ENCODE measurements around the gene CATSPERB. TPM values are rescaled to one million over a fixed set of nuclear protein-coding genes. Genes with fewer than 3 reads are reported as not detected.

The CATSPERB gene
- total RNA-seq, result not detected in 2 replicates

GRCh38 chr14:91731986-91732385 lies at the start of gene CATSPERB:
Gene CATSPERB, minus strand, starts transcription at chr14:91732086. Its CDS starts 2,607 bp downstream, at chr14:91729479.

Other genes with a start within 250 kb of the CATSPERB start
- gene PPP4R3A, start 221.8 kb downstream of the CATSPERB start, total RNA-seq, result 64.0 and 86.2 TPM in 2 replicates
- not detected in 2 replicates for gene TC2N, start 135.4 kb upstream of the CATSPERB start, total RNA-seq
- gene FBLN5, start 215.6 kb upstream of the CATSPERB start, total RNA-seq, result 1.2 and 4.5 TPM in 2 replicates